Measurements from ENCODE around the gene LIPC. TPM values are rescaled to one million over a fixed set of nuclear protein-coding genes. Genes with fewer than 3 reads are reported as not detected.

The LIPC gene
- total and polyA plus RNA-seq, 2 donors: 0.41 to 1.2 TPM

DNA sequence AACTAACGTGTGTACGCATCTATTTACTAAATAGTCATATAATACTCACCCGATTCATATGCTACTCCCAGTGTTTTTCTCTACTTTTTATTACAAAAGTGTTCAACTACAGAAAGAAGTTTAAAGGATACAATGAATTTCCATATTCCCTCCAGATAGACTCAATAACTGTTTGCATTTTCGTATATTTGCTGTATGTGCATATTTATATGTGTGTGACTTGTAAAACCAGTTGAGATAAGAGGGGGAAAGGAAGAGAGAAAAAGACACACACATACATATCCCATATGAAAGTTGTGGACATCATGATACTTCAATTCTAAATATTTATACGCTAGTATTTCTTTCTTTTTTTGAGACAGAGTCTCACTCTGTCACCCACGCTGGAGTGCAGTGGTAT, 14.1 kb downstream of the LIPC start:
- Histone ChIP-seq H3K4me3 (ENCODE audit: low read depth, low read length) (no peak overlapping the region), H3K4me1 (ENCODE audit: insufficient read depth) (peaks cover 1% of the 10 kb centered on the region), H3K36me3 (ENCODE audit: insufficient read depth) (no peaks in the 10 kb centered on the region), H3K27ac (ENCODE audit: low read depth) (no peak overlapping the region)
- 85% methylated on average over 6 of the region's 6 CpGs for WGBS
- no peak for DNase-seq (ENCODE audit: extremely low spot score)

DNA sequence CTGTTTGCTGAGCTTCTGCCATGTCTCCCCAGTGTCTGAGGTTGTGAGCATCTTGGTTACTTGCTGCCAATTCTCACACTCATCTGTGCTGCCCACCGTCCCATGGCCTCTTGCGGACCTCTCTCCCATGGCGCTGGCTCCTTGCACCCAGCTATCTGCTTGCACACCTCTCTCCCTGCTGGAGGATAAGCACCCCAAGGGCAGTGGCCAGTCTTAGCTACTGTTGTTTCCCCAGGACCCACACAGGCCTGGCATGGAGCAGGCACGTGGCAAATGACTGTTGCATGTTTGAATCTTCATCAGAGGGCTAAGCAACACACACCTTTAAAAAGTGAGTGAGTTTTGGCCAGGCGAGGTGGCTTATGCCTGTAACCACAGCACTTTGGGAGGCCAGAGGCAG, 14.7 kb downstream of the LIPC start:
- H3K36me3 ChIP-seq (ENCODE audit: insufficient read depth): no peaks in the 10 kb centered on the region
- WGBS: 97% methylated on average over 5 of the region's 5 CpGs
- DNase-seq (ENCODE audit: extremely low spot score): no peak
- no peak overlapping the region for H3K27ac ChIP-seq (ENCODE audit: low read depth)
- H3K4me3 ChIP-seq (ENCODE audit: low read depth, low read length): no peak overlapping the region
- H3K4me1 ChIP-seq (ENCODE audit: insufficient read depth): no peaks in the 10 kb centered on the region

DNA sequence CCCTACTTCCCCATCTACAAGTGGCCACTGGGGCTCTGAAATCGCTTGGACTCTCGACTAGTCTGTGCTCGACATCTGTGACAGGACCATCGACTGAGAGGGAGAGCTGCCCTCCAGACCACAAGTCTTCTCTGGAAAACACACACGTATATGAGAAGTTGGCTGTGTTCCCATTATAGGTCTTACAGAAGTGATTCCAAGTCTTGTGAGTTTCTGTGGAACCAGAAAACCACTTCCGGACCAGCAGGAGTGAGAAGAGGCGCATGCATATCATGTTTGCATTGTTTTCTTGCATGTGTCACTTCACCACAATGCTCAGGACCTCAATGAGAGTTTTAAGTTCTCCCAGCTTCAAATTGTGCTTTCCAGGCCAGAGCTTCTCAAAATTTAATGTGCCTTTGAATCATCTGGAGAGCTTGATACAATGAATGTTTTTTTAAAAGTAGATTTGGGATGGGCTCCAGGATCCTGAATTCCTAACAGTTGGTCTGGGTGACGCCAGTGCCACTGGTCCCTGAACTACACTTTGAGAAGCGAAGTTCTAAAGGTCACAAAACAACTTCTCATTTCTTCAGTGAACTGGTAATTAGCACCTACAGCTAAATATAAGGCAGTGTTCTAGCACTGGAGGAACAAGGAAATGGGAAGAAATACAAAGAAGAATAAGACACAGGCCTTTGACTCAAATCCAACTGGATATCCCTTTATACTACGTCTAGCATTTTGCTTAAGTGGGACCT, 15.7 kb downstream of the LIPC start:
- 79% methylated on average over 10 of the region's 10 CpGs for WGBS
- no peak for DNase-seq (ENCODE audit: extremely low spot score)
- H3K27ac ChIP-seq (ENCODE audit: low read depth): no peak overlapping the region

DNA sequence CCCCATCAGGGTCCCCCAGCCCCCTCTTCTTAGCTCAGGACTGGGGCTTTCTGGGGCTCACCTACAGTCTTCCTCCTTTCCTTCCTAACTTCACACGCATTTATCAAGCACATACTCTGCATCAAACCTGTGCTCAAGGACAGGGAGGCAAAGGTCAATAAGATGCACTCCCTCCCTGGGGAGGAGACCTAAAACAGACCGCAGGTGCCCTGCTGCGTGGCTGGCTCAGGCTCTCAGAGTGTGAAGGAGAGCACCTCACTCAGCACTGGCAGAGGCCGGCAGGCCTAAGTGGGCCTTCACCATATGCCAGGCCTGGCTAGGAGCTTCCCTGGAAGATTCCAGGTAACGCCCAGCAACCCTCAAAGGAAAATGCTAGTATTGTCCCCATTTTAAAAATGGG, 16.5 kb downstream of the LIPC start:
- no peak for DNase-seq (ENCODE audit: extremely low spot score)
- Histone ChIP-seq H3K4me1 (ENCODE audit: insufficient read depth) (no peaks in the 10 kb centered on the region), H3K27ac (ENCODE audit: low read depth) (no peak overlapping the region), H3K36me3 (ENCODE audit: insufficient read depth) (no peaks in the 10 kb centered on the region), H3K4me3 (ENCODE audit: low read depth, low read length) (no peak overlapping the region)
- WGBS: 95% methylated on average over 5 of the region's 5 CpGs

More for the DNA sequence above, 15.7 kb downstream of the LIPC start:
- Histone ChIP-seq H3K36me3 (ENCODE audit: insufficient read depth) (no peaks in the 10 kb centered on the region), H3K4me3 (ENCODE audit: low read depth, low read length) (no peak overlapping the region), H3K4me1 (ENCODE audit: insufficient read depth) (no peaks in the 10 kb centered on the region)

DNA sequence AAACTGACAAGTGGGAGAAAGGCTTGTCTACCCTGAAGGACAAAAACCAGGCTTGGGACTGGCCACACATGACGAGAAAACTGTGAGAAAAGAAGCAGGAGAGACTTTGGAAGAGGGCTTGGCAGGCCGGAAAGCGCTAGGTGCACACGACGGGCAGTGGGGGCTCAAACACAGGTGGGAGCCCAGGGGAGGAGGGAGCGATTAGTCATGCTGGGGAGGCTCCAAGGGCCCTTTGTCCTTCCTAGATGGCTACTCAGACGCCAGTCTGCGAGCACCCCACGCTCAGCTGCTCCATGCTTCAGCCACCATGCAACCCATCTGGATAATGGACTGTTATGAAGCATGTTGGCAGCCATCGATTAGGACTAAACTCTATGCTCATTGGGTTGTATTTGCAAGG, 17.1 kb downstream of the LIPC start:
- DNase-seq (ENCODE audit: extremely low spot score): no peak
- H3K4me3 ChIP-seq (ENCODE audit: low read depth, low read length): no peak overlapping the region
- H3K4me1 ChIP-seq (ENCODE audit: insufficient read depth): no peaks in the 10 kb centered on the region
- 87% methylated on average over 10 of the region's 10 CpGs for WGBS
- H3K36me3 ChIP-seq (ENCODE audit: insufficient read depth): no peaks in the 10 kb centered on the region
- no peak overlapping the region for H3K27ac ChIP-seq (ENCODE audit: low read depth)

DNA sequence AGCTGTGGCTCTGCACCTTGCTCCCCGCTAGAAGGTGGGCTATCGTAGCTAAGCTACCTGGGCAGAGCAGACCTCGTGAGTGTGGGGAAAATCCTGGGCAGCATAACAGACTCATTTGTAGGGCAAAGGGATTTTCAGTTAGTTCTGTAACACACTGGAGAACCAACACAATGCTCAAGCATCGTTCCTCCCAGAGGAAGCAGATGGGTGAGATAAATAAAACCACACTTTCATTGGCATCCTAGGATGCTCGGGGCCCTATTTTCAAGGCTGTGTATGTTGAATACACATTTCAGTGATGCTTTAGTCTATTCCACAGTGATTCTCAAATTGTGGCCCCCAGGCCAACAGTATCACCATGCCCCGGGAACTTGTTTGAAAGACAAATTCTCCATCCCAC, 20.0 kb downstream of the LIPC start:
- no peak for DNase-seq (ENCODE audit: extremely low spot score)
- H3K27ac ChIP-seq (ENCODE audit: low read depth): no peak overlapping the region
- 84% methylated on average over 6 of the region's 6 CpGs for WGBS
- no peaks in the 10 kb centered on the region for H3K36me3 ChIP-seq (ENCODE audit: insufficient read depth)
- no peak overlapping the region for H3K4me3 ChIP-seq (ENCODE audit: low read depth, low read length)
- no peaks in the 10 kb centered on the region for H3K4me1 ChIP-seq (ENCODE audit: insufficient read depth)

DNA sequence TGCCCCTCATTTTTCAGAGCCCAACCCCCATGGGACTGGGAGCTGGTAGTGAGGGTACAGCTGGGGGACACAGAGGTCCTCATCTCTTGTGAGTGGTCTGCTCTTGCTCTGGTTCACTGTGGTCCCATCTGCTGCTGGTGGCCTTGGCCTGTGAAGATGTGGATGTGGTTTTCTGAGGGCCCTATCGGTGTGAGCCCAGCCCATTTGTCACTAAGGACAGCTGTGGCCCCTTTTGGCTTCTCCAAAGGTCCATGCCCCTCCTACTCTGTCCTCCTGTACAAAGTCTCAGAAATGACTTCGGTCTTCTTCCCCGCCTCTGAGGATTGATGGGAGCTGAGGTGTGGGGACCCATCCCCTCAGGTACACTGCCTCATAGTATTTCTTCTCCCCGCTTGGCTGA, 21.0 kb downstream of the LIPC start:
- Histone ChIP-seq H3K27ac (ENCODE audit: low read depth) (no peak overlapping the region), H3K4me1 (ENCODE audit: insufficient read depth) (no peaks in the 10 kb centered on the region), H3K36me3 (ENCODE audit: insufficient read depth) (no peaks in the 10 kb centered on the region), H3K4me3 (ENCODE audit: low read depth, low read length) (no peak overlapping the region)
- DNase-seq (ENCODE audit: extremely low spot score): no peak
- WGBS: 95% methylated on average over 4 of the region's 4 CpGs

DNA sequence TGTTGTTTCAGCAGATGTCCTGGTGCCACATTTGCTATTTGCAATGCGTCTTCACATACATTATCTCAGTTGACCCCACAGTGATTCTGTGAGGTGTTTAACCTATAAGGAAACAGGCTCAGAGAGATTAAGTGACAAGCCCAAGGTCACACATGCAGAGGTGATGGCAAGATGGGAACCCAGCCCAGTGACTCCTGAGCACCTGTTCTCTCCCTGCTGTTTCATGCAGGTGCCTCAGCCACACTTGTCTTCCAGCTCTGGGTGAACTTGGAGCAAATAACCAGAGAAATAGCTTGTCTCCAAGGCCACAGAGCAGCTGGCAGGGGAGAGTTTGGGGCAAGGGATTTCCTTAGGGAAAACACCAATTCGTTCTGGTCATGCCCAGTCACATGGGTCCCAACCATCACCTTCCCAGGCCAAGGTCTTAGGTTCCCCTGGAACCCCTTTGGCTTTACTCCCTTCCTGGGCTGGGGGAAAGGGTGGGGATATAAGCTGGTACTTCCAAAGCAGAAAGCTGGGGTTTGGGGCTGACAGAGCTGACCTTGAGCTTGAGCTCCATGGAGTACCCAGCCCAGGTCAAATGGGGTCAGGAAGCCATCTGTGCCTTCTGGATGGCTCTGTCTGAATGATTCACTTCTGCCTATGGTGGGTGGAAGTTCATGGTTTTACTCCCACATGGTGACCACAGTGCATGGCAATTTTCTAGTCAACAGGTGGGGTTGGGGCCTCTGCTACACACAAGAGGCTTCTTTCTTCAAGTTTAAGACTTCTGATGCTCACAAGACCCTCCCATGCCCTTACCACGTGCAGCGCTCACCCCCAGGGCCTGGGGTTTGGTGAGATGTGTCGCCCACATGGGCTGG, 22.4 kb downstream of the LIPC start:
- Histone ChIP-seq H3K36me3 (ENCODE audit: insufficient read depth) (no peaks in the 10 kb centered on the region), H3K27ac (ENCODE audit: low read depth) (no peak overlapping the region), H3K4me1 (ENCODE audit: insufficient read depth) (peaks cover 2% of the 10 kb centered on the region), H3K4me3 (ENCODE audit: low read depth, low read length) (no peak overlapping the region)
- DNase-seq (ENCODE audit: extremely low spot score): no peak
- WGBS: 87% methylated on average over 5 of the region's 5 CpGs

DNA sequence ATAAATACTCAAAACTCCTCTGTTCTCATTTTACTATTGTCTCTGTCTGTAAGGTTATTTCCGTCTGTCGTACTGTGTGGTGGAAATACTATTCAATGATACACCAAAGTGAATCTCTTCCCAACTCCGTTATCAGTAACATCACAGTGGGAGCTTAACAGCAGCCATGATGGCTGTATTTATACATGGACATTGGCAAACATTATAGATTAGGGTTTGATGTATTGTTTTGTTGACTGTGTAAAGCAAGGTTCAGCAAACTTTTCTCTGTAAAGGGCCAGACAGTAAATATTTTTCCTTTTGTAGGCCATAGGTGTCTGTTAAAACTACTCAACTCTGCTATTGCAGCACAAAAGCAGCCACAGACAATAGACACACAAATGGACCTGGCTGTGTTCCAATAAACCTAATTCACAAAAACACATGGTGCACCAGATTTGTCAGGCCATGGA, 23.2 kb downstream of the LIPC start:
- H3K4me3 ChIP-seq (ENCODE audit: low read depth, low read length): no peak overlapping the region
- no peak for DNase-seq (ENCODE audit: extremely low spot score)
- peaks cover 2% of the 10 kb centered on the region for H3K4me1 ChIP-seq (ENCODE audit: insufficient read depth)
- WGBS: 78% methylated on average over 3 of the region's 3 CpGs
- H3K36me3 ChIP-seq (ENCODE audit: insufficient read depth): no peaks in the 10 kb centered on the region
- H3K27ac ChIP-seq (ENCODE audit: low read depth): no peak overlapping the region

DNA sequence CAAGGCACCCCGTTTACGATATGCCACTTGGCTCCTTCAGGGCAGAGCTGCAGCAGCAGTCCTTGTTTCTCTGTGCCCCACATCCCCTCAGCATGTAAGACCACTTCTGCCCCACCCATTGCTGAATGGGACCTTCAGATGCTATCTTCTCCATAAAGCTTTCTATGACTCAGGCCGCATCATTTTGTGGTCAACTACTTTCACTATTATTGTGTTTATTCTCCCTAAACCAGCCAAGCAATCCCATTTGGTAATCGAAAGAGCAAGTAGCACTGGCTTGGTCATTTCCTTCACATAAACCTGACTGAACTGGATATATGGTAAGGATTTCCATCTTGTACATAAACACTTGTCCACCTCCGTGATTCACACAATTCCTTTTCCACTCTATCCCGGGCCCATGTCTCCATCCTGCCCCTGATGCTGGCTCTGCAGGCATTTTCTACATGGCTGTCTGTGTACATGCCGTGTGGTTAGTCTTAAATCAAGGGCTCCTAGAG, 25.7 kb downstream of the LIPC start:
- no peak overlapping the region for H3K27ac ChIP-seq (ENCODE audit: low read depth)

DNA sequence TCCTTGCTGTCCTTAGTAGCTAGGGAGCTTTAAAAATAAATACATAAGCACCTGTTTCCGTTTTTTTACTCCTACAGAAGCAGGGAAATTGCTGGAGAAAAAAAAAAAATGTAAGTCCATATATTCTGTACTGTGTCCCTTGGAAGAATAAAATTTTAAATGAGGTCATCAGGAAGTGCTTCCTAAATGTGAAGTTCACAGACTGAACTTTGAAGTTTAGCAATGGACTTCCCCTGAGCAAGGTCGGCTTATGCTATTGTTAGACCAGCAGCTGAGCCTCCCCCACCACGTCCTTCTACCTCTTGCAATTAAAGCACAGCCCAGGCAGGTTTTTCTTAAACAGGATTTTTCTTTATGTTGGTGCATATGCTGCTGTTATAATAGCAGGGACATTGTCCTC, 26.3 kb downstream of the LIPC start:
- no peak for DNase-seq (ENCODE audit: extremely low spot score)
- H3K4me3 ChIP-seq (ENCODE audit: low read depth, low read length): no peak overlapping the region
- peaks cover 3% of the 10 kb centered on the region for H3K4me1 ChIP-seq (ENCODE audit: insufficient read depth)
- no peak overlapping the region for H3K27ac ChIP-seq (ENCODE audit: low read depth)
- H3K36me3 ChIP-seq (ENCODE audit: insufficient read depth): no peaks in the 10 kb centered on the region
- 75% methylated on average over 3 of the region's 3 CpGs for WGBS

More for the DNA sequence above, 25.7 kb downstream of the LIPC start:
- Histone ChIP-seq H3K4me1 (ENCODE audit: insufficient read depth) (peaks cover 3% of the 10 kb centered on the region), H3K4me3 (ENCODE audit: low read depth, low read length) (no peak overlapping the region), H3K36me3 (ENCODE audit: insufficient read depth) (no peaks in the 10 kb centered on the region)
- WGBS: 68% methylated on average over 7 of the region's 7 CpGs
- DNase-seq (ENCODE audit: extremely low spot score): no peak

DNA sequence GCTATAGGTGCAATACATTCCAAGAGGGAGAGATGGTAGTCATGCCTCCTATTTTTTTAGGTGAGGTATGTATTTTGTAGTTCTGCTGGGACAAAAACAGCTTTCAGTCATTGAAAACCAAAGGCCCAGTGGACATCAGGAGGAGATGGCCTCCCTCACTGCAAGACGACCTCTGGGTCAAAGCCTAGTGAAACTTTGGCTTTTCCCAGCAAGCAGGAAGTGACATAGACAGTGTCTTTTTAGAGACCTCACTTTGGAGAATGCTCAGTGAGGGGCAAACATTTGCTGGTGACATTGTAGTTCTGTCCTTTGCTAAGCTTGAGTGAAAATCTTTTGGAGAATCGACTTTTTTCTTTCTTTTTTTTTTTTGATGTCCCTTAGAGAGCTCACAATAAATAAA, 27.3 kb downstream of the LIPC start:
- no peak overlapping the region for H3K27ac ChIP-seq (ENCODE audit: low read depth)
- peaks cover 3% of the 10 kb centered on the region for H3K4me1 ChIP-seq (ENCODE audit: insufficient read depth)
- 34% methylated on average over 2 of the region's 2 CpGs for WGBS
- no peak for DNase-seq (ENCODE audit: extremely low spot score)
- no peaks in the 10 kb centered on the region for H3K36me3 ChIP-seq (ENCODE audit: insufficient read depth)
- H3K4me3 ChIP-seq (ENCODE audit: low read depth, low read length): no peak overlapping the region

DNA sequence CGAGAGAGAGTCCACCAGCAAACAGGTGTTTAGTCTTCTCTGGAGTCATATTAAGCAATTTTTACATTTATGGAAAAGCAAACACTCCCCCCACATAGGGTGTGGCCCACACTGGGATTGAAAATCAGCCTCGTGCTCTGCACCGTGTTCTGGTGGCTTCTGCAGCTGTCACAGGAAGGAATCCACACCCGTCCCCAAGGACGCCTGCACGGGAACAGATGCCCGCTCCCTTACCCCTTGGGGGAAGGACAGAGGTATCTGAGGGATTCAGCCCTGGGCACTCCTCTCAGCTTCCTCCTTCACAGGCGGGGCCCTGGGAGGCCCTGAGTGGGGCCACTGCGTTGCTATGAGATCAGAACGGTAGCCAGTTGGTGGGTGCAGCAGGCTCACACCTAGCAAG, 27.8 kb downstream of the LIPC start:
- peaks cover 3% of the 10 kb centered on the region for H3K4me1 ChIP-seq (ENCODE audit: insufficient read depth)
- DNase-seq (ENCODE audit: extremely low spot score): no peak
- no peak overlapping the region for H3K4me3 ChIP-seq (ENCODE audit: low read depth, low read length)
- 61% methylated on average over 10 of the region's 10 CpGs for WGBS
- H3K36me3 ChIP-seq (ENCODE audit: insufficient read depth): no peaks in the 10 kb centered on the region
- no peak overlapping the region for H3K27ac ChIP-seq (ENCODE audit: low read depth)

Measured in urinary bladder (tissue), 4 donors.